Measurements from ENCODE around the gene CLSTN1. TPM values are rescaled to one million over a fixed set of nuclear protein-coding genes. Genes with fewer than 3 reads are reported as not detected.

The CLSTN1 gene
- polyA plus RNA-seq, 1 of the 3 experiments (the other 2 are of a cell fraction) = 59.6 TPM

DNA sequence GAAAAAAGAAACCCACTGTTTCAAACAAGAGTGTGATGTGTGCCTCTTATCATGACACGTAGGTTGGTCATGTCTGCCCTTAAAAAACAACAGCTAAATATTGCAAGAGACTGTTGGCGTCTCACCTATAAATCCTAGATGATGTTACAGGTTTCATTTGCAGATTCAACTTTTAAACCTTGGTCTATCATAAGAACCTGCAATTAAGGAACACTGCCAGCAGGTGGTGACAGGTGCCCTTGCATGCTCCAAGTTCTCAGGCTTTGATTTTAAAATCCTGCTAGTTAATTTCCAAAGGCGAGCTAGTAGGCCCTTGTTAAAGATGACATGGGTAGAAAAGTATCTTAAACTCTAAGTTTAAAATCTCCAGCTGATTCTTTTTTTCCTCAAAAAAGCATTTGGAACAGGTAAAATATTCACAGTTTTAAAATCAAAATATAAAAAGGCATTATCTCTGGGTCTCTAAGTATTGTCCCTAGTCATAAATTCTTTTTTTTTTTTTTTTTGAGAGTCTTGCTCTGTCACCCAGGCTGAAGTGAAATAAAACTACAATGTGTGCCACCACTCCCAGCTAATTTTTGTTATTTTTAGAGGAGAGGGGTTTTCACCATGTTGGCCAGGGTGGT is 39.1 kb downstream of the CLSTN1 start:
- WGBS (ENCODE audit: low lambda C conversion rate) = 72% methylated on average over 3 of the region's 3 CpGs
- H3K27me3 ChIP-seq (ENCODE audit: insufficient read depth) = no peaks in the 10 kb centered on the region
- ChIA-PET CTCF (interaction anchor here (0.6 to 10.9 kb wide), 49 partner anchors 8 to 641 kb away, joined by 3 to 175 read pairs (median 3); partner anchors contain the start of gene PIK3CD), POLR2A (no interaction called here)
- H3F3A ChIP-seq (replicated peaks; ENCODE audit: insufficient read depth) = peaks cover 4% of the 10 kb centered on the region
- peaks cover 79% of the 10 kb centered on the region for H3K79me2 ChIP-seq (ENCODE audit: insufficient read depth)
- H3K27ac ChIP-seq (ENCODE audit: low read depth in 2 of 2, low read length in 1 of 2) = no peak overlapping the region
- H4K20me1 ChIP-seq (ENCODE audit: insufficient read depth) = peaks cover 19% of the 10 kb centered on the region
- no peaks in the 10 kb centered on the region for H3K9me2 ChIP-seq
- no peaks in the 10 kb centered on the region for H3K9me3 ChIP-seq
- peak; percentile 68 for DNase-seq
- peak overlapping the region in 1 of 2 experiments; percentile 52; a peak in 1 of 4 replicates for H3K4me3 ChIP-seq (ENCODE audit: low read depth in 2 of 2, low read length in 1 of 2)
- no peak overlapping the region for H3K9ac ChIP-seq
- no peak overlapping the region for H2AFZ ChIP-seq (ENCODE audit: low read depth)
- TF ChIP-seq RAD21 (IDR thresholded peaks at IDR 0.05; ENCODE audit: low read length) = peak; percentile 85
- TF ChIP-seq FOSL2 (IDR thresholded peaks at IDR 0.05; ENCODE audit: borderline replicate concordance, low read depth) = no peak
- TF ChIP-seq TCF12 (IDR thresholded peaks at IDR 0.05) = no peak
- TF ChIP-seq, protein P1, sequence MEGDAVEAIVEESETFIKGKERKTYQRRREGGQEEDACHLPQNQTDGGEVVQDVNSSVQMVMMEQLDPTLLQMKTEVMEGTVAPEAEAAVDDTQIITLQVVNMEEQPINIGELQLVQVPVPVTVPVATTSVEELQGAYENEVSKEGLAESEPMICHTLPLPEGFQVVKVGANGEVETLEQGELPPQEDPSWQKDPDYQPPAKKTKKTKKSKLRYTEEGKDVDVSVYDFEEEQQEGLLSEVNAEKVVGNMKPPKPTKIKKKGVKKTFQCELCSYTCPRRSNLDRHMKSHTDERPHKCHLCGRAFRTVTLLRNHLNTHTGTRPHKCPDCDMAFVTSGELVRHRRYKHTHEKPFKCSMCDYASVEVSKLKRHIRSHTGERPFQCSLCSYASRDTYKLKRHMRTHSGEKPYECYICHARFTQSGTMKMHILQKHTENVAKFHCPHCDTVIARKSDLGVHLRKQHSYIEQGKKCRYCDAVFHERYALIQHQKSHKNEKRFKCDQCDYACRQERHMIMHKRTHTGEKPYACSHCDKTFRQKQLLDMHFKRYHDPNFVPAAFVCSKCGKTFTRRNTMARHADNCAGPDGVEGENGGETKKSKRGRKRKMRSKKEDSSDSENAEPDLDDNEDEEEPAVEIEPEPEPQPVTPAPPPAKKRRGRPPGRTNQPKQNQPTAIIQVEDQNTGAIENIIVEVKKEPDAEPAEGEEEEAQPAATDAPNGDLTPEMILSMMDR (IDR thresholded peaks at IDR 0.05) = peak; percentile 66
- peak; percentile 82 for TF ChIP-seq SMC3 (IDR thresholded peaks at IDR 0.05; ENCODE audit: low read depth, low read length)
- no peak for TF ChIP-seq TEAD4 (IDR thresholded peaks at IDR 0.05; ENCODE audit: borderline replicate concordance, insufficient read depth)
- H3K4me2 ChIP-seq = no peak overlapping the region
- H3K4me1 ChIP-seq (ENCODE audit: control insufficient read depth in 1 of 2, insufficient read depth in 2 of 2, low read depth in 1 of 2, low read length in 1 of 2) = no peaks in the 10 kb centered on the region
- H3K36me3 ChIP-seq (replicated peaks in 1 of 2; ENCODE audit: control insufficient read depth in 1 of 2, insufficient read depth in 2 of 2, low read length in 1 of 2) = no peaks in the 10 kb centered on the region

- TF ChIP-seq RCOR1 (IDR thresholded peaks at IDR 0.05; ENCODE audit: low read length) (no peak), NRF1 (IDR thresholded peaks at IDR 0.05; ENCODE audit: low read depth, low read length) (no peak), JUND (IDR thresholded peaks at IDR 0.05) (no peak), YY1 (IDR thresholded peaks at IDR 0.05; ENCODE audit: low read depth) (no peak), GATA2 (CRISPR knock-in tag; IDR thresholded peaks at IDR 0.05) (no peak), FOXM1 (IDR thresholded peaks at IDR 0.05; ENCODE audit: low read depth) (no peak), RAD21 (IDR thresholded peaks at IDR 0.05; ENCODE audit: low read length) (no peak), POLR2AphosphoS5 (IDR thresholded peaks at IDR 0.05; ENCODE audit: low read depth, low read length) (no peak), CHD2 (IDR thresholded peaks at IDR 0.05; ENCODE audit: low read length, partially characterized antibody) (no peak), FOSL2 (IDR thresholded peaks at IDR 0.05; ENCODE audit: borderline replicate concordance, low read depth) (no peak), SIN3A (IDR thresholded peaks at IDR 0.05; ENCODE audit: borderline replicate concordance, low read depth, low read length) (no peak), FOXJ3 (CRISPR knock-in tag; IDR thresholded peaks at IDR 0.05) (no peak)
- TF ChIP-seq, protein P2, sequence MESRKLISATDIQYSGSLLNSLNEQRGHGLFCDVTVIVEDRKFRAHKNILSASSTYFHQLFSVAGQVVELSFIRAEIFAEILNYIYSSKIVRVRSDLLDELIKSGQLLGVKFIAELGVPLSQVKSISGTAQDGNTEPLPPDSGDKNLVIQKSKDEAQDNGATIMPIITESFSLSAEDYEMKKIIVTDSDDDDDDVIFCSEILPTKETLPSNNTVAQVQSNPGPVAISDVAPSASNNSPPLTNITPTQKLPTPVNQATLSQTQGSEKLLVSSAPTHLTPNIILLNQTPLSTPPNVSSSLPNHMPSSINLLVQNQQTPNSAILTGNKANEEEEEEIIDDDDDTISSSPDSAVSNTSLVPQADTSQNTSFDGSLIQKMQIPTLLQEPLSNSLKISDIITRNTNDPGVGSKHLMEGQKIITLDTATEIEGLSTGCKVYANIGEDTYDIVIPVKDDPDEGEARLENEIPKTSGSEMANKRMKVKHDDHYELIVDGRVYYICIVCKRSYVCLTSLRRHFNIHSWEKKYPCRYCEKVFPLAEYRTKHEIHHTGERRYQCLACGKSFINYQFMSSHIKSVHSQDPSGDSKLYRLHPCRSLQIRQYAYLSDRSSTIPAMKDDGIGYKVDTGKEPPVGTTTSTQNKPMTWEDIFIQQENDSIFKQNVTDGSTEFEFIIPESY (IDR thresholded peaks at IDR 0.05; ENCODE audit: borderline replicate concordance, low read depth) = no peak
- TF ChIP-seq, protein P3, sequence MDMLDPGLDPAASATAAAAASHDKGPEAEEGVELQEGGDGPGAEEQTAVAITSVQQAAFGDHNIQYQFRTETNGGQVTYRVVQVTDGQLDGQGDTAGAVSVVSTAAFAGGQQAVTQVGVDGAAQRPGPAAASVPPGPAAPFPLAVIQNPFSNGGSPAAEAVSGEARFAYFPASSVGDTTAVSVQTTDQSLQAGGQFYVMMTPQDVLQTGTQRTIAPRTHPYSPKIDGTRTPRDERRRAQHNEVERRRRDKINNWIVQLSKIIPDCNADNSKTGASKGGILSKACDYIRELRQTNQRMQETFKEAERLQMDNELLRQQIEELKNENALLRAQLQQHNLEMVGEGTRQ (IDR thresholded peaks at IDR 0.05; ENCODE audit: borderline replicate concordance, low read depth, low read length) = no peak
- TF ChIP-seq, protein P4, sequence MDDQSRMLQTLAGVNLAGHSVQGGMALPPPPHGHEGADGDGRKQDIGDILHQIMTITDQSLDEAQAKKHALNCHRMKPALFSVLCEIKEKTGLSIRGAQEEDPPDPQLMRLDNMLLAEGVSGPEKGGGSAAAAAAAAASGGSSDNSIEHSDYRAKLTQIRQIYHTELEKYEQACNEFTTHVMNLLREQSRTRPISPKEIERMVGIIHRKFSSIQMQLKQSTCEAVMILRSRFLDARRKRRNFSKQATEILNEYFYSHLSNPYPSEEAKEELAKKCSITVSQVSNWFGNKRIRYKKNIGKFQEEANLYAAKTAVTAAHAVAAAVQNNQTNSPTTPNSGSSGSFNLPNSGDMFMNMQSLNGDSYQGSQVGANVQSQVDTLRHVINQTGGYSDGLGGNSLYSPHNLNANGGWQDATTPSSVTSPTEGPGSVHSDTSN (IDR thresholded peaks at IDR 0.05) = no peak
- TF ChIP-seq, protein P1 (IDR thresholded peaks at IDR 0.05) = no peak
- no peaks in the 10 kb centered on the region for H3K4me1 ChIP-seq (ENCODE audit: control insufficient read depth in 1 of 2, insufficient read depth in 2 of 2, low read depth in 1 of 2, low read length in 1 of 2)
- H3K9ac ChIP-seq = no peak overlapping the region
- no peak overlapping the region for H3K4me2 ChIP-seq
- H3F3A ChIP-seq (replicated peaks; ENCODE audit: insufficient read depth) = peaks cover 4% of the 10 kb centered on the region
- no peaks in the 10 kb centered on the region for H3K36me3 ChIP-seq (replicated peaks in 1 of 2; ENCODE audit: control insufficient read depth in 1 of 2, insufficient read depth in 2 of 2, low read length in 1 of 2)
- H2AFZ ChIP-seq (ENCODE audit: low read depth) = no peak overlapping the region
- H3K4me3 ChIP-seq (ENCODE audit: low read depth in 2 of 2, low read length in 1 of 2) = no peak overlapping the region
- no peaks in the 10 kb centered on the region for H3K9me3 ChIP-seq
- peaks cover 21% of the 10 kb centered on the region for H4K20me1 ChIP-seq (ENCODE audit: insufficient read depth)
- H3K27ac ChIP-seq (ENCODE audit: low read depth in 2 of 2, low read length in 1 of 2) = no peak overlapping the region
- no peak for DNase-seq
- H3K27me3 ChIP-seq (ENCODE audit: insufficient read depth) = no peaks in the 10 kb centered on the region
- POLR2A ChIA-PET = no interaction called here
- no peaks in the 10 kb centered on the region for H3K9me2 ChIP-seq
- CTCF ChIA-PET = interaction anchor here (10.9 kb wide), 1 partner anchor 88 kb away, joined by 175 read pairs; no protein-coding TSS in a partner anchor
- WGBS (ENCODE audit: low lambda C conversion rate) = 99% methylated on average over 10 of the region's 10 CpGs
- H3K79me2 ChIP-seq (ENCODE audit: insufficient read depth) = peaks cover 70% of the 10 kb centered on the region
Observed at GRCh38 chr1:9782897-9783296, 40.9 kb downstream of the CLSTN1 start.

Measured in SK-N-SH (cell line).